HG03342 (cell line): ENCODE measurements around the gene BSPRY.
A peak's percentile ranks its signal among the peaks of the same experiment; 100 is the strongest.
"Not testable (repeated sequence)": the region's sequence is repeated elsewhere in the genome, so short reads cannot be mapped to it uniquely, and the experiment has no call there.

Source experiments
- ATAC-seq: cut with Tn5 transposase; IDR thresholded peaks from one replicate; pipeline ENCODE4 v1.9.1; 2021; ENCODE audit warnings: mild to moderate bottlenecking, moderate library complexity; ENCODE audit not compliant: unreplicated experiment

BSPRY gene

DNA sequence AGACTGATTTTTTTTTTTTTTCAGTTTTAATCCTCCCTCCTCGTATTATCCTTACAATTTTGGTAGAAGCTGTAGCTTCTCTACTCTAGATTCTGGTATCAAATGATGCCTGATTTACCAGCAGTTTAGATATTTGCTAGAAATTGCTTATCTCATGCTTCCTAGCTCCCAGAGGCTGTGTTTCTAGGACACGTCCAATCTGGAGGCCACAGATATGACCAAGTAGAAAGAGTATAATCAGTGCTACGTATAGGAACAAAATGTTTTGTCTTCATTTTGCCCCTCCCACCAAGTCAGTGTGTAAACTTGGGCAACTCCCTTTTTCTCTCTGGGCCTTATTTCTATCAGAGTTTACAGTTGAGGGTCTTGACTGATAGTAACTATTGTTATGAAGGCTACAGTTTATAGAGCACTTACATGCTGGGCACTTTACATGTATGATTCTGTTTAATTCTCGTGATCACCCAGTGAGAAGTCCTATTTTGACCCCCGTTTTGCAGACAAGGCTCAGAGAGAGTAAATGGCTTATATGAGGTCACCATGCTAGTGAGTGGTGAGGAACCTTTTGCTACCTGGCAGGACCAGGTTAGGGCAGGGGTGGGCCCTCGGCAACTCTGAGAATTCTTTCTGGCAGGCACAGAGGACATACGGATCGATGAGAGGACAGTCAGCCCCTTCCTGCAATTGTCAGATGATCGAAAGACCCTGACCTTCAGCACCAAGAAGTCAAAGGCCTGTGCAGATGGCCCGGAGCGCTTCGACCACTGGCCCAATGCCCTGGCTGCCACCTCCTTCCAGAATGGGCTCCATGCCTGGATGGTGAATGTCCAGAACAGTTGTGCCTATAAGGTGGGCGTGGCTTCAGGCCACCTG, 19.9 kb downstream of the BSPRY start:
- no peak for ATAC-seq

DNA sequence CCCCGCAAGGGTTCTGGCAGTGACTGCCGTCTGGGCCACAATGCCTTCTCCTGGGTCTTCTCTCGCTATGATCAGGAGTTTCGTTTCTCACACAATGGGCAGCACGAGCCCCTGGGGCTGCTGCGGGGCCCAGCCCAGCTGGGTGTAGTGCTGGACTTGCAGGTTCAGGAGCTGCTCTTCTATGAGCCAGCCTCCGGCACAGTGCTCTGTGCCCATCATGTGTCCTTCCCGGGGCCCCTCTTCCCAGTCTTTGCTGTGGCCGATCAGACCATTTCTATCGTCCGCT, 20.5 kb downstream of the BSPRY start:
- ATAC-seq = no peak

DNA sequence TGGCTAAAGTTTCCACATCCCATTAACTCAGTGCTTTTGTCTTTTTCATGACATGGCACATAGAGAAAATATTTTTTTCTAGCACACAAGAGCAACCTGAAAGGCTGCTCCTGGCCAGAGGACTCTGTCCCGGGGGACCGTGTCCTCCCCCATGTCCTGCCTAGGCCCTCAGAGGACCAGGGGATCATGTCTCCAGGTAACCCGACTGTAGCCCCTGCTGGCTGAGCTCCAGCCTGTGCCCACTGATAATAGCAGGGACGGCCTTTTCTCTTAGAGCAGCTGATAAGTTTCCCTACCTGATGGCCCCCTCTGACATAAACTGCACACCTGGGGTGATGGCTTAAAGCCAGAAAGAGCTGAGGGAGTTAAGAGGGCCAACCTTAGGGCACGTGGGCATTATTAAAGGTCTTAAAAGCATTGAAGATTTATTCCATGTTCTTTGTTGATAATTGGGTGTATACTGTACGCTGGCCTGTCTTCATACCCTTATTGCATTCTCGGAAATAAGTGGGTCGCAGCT, 21.5 kb downstream of the BSPRY start:
- ATAC-seq = no peak

DNA sequence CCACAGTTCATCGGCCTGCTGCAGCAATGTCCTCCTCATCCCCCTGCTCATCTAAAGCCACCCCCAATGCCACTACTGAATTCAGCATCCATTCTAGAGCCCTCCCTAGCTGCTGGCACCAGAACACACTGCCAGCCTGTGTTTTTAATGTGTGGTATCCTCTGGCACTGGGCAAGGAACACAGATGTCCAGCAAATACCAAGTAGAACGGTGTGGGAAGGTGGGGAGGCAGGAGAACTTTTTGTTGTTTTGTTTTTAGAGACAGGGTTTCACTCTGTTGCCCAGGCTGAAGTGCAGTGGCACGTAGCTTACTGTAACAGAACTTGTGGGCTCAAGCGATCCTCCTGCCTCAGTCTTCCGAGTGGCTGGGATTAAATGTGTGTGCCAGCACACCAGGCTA, 22.7 kb downstream of the BSPRY start:
- ATAC-seq = no peak

DNA sequence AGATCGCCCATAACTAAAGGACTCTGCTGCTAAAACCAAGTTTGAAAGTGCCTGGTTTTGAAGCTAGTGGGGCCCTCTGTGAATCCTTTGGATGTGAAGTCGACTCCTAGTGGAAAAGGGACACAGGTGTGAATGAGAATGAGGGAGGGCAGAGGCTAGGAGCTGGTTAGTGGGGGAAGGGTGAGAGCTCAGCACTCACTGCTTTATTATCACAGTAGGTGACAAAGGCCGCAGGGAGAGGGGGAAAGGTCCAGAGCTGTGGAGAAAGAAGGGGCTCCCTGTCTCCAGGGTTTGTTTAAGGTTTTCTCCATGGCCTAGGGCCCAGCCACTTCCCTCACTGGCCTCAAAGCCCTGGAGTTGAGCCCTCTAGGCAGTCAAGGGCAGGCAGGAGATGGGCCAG, 23.9 kb downstream of the BSPRY start:
- no peak for ATAC-seq

DNA sequence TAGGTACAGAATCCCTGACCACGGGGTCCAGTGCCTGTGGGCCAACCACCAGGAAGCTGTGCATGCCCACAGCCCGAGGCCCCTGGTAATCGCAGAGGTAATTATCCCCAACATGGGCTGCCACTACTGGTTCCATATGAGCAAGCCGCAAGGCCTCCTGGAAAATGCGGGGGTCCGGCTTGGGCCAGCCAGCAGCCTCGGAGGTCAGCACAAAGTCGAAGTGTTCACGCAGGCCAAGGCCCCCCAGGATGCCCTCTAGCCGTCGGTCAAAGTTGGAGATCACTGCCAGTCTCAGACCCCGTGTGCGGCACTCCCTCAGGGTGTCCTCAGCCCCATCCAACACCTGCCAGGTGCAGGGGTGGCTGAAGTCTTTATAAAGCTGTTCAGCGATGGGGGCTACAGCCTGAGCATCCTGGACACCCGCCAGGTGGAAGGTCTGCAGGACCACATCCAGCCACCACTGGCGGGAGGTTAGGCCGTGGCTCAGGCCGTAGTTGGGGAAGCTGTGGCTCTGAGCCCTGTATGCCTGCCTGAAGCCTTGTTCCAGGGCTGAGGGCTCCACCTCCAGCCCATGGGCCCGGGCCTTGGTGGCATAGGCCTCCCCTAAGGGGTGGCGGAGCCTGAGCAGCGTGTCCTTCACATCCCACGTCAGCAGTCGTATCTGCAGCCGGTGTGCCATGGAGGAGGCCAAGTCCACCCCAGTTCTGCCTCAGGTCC, 24.5 kb downstream of the BSPRY start:
- ATAC-seq = no peak

DNA sequence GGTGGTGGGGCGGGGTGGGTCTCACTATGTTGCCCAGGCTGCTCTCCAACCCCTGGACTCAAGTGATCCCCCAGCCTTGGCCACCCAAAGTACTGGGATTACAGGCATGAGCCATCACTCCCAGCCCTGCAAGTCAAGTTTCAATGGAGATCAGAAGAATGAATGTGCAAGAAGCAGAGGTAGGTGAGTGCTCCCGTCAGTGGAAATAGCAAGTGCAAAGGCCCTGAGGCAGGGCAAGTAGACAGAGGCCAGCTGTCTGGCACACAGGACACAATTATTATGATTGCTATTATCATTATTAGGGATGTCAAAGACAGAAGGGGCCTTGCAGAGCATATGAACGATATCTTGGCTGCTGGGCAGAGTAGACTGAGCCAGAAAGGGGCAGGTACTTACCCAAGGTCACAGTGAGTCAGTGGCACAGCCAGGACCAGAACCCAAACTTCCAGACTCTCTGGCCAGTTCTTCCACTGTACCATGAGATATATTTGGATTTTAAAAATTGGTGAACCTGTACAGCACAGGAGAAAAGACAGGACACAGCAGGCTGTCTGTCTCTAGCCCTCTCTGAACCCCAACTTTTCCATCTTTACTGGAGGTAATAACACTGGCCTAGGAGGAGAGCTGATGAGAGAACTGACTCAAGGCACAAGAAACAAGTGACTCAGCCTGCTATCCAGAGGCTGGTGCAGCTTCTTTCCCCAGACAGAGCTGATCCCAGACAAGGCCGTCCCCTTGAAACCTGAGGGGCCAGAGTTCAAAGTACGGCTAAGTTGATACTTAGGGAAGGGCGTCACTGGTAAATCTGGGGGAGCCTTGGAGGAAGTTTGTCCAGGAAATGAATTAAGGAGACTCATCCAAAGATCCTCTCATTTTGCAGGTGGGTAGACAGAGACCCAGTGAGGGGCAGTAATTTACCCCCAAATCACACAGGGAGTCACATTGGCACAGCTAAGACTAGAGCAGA, 26.0 kb downstream of the BSPRY start:
- no peak for ATAC-seq

DNA sequence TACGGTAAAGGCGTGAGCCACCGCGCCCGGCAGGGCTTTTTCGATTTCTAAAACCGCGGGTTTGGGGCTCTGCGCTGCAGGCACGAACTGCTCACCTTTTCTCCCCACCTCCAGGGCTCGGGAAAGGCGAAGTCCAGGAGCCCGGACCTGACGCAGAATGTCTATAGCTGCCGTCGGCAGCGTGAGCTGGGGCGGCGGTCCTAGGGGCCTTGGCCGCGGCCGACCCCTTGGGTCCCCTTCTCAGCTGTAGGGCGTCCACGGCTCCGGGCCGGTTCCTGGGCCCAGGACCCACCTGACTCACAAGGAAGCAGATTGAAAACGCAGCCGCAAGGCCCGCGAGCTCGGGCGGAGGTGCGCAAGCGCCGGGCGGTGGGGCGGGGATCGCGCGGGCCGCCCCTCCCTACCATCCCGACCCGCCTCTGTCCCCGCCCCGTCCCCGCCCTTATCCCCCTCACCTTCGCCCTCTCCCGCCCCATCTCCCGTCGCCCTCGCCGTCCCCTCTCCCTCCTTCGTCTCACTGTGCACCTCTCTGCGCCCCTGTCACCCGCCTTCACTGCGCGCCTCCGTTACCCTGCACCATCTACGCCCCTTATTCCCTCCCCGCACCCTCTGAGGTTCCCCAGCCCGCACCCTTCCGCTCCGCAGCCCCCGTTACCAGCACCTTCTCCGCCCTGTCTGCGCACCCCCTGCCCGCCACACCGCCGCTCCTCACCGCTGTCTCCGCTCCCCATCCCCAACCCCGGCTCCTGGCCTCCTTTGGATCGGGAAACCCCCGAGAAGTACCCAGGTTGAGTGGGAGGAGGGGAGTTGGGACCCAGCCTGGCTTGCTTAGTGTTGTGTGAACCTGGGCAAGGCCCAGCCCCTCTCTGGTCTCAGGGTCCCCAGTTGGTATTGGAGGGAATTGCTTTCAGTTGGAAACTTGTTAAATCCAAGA, 27.6 kb downstream of the BSPRY start, which contains the start of gene HDHD3:
HDHD3 (minus strand) TSS at position 353 of the 934 bp plus-strand sequence. CDS start 2,632 bp downstream, outside the sequence.
- peak; percentile 64 for ATAC-seq

DNA sequence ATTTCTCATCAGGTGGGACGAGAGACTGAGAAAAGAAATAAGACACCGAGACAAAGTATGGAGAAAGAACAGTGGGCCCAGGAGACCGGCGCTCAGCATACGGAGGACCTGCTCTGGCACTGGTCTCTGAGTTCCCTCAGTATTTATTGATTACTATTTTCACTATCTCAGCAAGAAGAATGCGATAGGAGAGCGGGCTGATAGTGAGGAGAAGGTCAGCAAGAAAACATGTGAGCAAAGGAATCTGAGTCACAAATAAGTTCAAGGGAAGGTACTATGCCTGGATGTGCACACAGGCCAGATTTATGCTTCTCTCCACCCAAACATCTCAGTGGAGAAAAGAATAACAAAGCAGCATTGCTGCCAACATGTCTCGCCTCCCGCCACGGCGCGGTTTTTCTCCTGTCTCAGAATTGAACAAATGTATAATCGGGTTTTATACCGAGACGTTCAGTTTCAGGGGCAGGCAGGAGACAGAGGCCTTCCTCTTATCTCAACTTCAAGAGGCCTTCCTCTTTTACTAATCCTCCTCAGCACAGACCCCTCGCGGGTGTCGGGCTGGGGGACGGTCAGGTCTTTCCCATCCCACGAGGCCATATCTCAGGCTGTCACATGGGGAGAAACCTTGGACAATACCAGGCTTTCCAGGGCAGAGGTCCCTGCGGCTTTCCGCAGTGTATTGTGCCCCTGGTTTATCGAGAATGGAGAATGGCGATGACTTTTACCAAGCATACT, 29.9 kb downstream of the BSPRY start:
- ATAC-seq = not testable (repeated sequence)

DNA sequence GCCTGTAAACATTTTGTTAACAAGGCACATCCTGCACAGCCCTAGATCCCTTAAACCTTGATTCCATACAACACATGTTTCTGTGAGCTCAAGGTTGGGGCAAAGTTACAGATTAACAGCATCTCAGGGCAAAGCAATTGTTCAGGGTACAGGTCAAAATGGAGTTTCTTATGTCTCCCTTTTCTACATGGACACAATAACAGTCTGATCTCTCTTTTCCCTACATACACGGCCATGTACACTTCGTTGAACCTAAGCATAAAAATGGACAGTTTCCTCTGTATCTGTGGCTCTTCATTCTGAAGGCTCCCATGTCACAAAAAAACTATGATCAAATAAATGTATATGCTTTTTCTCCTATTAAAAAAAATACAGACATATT, 30.5 kb downstream of the BSPRY start:
- not testable (repeated sequence) for ATAC-seq

DNA sequence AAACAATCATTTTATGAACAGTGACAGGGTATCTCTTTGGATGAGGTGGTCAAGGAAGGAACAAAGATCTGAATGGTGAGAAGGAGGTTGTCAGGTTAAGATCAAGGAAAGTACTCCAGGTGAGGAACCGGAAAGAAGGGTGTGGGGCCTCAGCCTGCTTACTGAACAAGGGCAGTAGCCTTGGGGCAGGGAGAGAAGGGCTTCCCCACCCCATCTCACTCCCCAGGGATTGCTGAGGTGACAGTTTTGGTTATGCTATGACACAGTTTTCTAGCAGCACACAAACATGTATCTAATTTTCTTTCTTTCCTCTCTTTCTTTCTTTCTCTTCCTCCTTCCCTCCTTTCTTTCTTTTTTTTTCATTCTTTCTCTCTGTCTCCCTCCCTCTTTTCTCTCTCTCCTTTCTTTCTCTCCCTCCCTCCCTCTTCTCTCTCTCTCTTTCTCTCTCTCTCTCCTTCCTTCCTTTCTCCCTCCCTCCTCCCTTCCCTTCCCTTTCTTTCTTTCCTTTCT, 31.6 kb downstream of the BSPRY start:
- ATAC-seq = peak; percentile 74

DNA sequence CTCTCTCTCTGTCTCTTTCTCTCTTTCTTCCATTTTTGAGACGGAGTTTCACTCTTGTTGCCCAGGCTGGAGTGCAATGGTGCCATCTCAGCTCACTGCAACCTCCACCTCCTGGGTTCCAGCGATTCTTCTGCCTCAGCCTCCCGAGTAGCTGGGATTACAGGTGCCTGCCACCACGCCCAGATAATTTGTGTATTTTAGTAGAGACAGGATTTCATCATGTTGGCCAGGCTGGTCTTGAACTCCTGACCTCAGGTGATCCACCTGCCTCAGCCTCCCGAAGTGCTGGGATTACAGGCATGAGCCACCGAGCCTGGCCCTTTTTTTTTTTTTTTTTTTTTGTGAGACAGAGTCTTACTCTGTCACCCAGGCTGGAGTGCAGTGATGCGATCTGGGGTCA, 32.1 kb downstream of the BSPRY start:
- ATAC-seq = not testable (repeated sequence)

DNA sequence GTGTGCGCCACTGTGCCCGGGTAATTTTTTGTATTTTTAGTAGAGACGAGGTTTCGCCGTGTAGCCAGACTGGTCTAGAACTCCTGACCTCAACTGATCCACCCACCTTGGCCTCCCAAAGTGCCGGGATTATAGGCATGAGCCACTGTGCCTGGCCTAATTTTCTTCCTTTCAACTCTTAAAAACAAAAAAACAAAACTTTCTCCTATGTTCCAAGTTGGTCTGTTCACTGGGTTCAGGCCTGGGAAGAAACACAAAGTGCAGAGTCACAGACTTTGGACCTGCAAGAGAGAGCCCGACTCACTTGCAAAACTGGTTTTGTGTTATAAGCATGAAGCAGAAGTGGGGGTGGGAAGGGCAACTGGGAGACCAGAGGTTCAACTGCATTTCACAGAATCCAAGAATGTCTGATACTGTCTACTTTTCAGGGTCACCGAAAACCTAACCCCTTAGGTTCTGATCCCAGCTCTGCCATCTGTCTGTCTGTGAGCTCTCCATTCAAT, 32.6 kb downstream of the BSPRY start:
- ATAC-seq = no peak

DNA sequence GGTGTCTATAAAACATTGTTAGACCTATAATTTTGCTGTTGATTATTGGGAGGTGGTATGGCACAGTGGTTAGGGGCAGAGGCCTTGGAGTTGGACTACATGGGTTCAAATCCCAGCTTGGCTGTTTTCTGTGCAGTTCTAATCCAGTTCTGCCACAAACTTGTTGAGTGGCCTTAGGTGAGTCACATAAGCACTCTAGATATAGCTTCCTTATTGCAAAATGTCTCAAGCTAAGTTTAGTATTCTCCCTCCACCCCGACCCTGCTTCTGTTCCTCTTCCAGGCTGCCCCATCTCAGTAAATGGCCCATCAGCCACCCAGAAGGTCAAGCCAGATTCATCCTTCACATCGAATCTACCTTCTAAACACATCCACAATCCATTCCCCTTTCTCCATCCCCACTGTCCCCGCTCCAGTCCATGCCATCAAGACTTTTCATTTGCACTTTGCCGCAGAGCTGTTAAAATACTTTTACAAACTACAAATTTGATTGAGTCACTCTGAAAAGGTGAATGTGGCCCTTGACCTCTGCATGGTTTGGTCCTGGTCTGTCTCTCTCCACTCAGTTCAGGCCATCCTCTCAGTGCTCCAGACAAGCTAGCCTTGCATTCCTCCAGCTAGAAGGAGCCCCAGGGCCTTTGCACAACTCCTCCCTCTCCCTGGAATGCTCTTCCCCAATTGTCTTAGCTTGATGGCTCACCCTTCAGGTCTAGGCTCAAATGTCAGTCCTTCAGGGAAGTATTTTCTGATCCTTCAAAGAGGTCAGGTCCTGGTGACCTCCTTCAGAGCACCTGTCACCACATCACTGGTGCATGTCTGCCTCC, 37.4 kb downstream of the BSPRY start:
- ATAC-seq = no peak

DNA sequence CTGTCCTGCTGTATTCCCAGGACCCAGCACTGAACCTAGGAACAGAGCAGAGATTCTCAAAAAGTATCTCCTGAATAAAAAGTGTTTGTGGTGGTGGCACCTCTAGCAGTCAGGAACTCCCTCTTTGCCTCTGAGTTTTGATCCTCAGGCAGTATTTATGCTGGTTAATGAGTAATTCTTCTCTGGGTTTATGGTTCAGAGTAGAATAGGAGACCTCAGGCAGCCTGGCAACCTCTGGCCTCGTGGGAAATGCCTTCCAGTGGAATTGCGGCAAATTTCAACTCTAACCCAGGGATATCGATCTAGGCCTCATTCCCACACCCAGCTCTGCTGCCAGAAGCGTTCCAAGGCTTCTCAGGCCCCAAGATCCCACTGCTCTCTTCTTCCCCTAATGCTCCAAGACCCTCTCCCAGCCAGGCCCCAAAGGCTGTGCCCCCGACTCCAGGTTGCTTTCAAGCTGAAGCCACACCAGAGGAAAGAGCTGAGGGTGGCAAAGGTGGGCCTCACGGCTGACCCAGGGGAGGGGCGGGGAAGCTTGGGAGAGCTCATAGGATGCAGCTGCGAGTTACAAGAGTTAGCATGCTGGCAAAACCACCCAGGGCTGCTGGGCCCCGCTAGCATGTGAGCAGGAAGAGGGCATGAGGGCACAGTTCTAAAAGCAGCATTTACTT, 38.4 kb downstream of the BSPRY start:
- no peak for ATAC-seq

DNA sequence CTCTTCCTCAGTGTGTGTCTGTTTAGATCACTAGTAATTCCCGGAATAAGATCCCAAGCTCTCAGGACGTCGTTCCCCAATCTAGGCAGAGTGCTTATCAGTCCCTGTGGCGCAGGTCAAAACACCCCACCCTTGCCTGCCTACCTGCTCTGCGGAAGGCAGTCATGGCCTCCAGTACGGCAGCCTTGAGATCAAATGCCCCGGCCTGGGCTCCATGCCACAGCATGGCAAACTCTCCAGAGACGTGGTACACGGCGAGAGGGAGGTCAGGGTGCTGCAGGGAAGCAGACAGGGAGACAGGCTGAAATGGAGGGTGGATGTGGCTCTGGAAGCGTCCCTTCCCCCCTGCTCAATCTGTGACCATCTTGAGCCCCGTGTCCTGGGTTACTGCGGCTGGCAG, 39.5 kb downstream of the BSPRY start:
- no peak for ATAC-seq

DNA sequence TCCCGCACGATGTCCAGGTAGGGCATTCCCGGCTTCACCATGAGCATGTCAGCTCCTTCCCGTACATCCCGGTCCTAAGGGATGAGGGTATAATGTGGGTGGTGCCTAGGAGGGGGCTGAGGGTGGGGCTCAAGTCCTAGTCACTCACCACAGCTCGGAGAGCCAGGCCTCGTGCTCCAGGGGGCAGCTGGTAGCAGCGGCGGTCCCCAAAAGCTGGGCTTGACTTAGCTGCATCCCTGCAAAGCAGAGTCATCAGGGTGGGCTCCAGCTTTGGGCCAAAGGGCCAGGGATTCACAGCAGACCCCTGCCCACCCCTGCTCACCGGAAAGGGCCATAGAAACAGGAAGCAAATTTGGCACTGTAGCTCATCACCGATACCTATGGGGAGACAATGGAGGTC, 40.1 kb downstream of the BSPRY start:
- ATAC-seq = no peak
